NCI-H1105 (cell line): ENCODE data around the gene PRSS23.
"Not testable (repeated sequence)": the region's sequence is repeated elsewhere in the genome, so short reads cannot be mapped to it uniquely, and the experiment has no call there.

ENCODE experiments used
- DNase-seq: peaks from one replicate; lab custom pipeline; 2025; lab: John Stamatoyannopoulos, UW

Gene PRSS23

DNA sequence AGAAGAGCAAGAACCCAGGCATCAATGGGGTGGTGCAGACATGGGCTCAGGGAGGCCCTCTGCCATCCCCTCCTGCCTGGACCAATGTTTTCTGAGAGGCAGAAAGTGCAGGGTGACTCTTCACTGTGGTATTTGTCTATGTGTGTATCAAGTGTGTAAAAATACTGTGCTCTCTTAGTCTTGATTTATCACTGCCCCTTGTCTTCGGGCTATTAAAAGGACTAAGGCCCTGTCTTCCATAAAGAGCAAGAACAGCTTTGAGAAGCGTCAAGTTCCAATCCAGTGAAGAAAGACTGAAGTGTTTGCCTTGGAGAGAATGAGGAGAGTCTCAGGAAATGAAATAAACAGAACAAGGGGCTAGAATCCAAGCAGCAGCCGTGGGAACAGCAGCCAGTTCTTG, 14.4 kb downstream of the PRSS23 start:
- no peak for DNase-seq

DNA sequence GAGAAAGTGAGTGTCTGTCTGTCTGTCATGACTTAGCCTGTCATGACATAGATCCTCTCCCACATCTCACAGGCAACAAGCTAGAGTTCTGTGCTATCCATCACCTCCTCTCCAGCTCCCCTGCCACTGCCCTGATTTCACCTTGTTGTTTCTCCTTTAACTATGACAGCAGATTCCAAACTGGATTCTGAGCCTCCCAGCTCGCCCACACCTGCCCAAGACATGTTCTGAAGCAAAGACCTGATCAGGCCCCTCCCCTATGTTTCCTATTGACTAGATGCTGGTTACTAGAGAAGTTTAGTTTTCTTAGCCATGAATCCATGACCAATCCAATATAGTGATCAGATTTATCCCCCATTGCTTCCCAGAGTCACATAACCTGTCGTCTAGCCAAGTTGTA, 15.4 kb downstream of the PRSS23 start:
- DNase-seq: no peak

DNA sequence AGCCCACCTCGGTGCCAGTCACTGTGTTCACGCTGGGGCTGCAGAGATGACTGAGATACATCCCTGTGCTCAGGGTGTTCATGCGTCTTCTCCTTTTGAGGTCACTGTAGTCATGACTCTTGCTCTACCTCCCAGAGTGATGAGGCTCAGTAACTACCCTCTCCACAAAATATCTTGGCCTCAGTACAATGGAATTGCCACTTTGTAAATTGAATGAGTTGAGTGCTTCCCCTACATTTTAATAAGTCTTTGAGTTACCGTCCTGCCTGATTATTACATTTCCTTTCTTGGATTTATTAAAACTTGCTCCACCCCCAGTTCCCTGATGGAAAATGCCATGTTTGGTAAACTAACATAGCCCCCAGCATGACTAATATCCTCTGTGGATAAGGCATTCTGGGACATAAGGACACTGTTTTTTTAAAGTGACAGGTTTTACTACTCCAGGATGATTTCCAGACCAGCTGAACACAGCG, 15.9 kb downstream of the PRSS23 start:
- DNase-seq: no peak

GRCh38 chr11:86818462-86819192, 18.3 kb downstream of the PRSS23 start:
- DNase-seq: peak; percentile 54

DNA sequence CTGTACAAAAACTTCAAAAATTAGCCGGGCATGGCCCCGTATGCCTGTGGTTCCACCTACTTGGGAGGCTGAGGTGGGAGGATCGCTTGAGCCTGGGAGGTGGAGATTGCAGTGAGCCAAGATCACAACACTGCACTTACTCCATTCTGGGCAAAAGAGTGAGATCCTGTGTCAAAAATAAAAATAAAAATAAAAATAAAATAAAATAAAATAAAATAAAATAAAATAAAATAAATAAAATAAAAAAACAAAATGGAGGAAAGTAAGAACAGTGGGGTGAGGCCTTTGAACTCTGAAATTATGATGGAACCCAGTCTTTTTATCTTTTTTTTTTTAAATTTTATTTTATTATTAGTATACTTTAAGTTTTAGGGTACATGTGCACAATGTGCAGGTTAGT, 23.8 kb downstream of the PRSS23 start:
- not testable (repeated sequence) for DNase-seq

GRCh38 chr11:86834376-86834775, 34.0 kb downstream of the PRSS23 start:
- DNase-seq: not testable (repeated sequence)

DNA sequence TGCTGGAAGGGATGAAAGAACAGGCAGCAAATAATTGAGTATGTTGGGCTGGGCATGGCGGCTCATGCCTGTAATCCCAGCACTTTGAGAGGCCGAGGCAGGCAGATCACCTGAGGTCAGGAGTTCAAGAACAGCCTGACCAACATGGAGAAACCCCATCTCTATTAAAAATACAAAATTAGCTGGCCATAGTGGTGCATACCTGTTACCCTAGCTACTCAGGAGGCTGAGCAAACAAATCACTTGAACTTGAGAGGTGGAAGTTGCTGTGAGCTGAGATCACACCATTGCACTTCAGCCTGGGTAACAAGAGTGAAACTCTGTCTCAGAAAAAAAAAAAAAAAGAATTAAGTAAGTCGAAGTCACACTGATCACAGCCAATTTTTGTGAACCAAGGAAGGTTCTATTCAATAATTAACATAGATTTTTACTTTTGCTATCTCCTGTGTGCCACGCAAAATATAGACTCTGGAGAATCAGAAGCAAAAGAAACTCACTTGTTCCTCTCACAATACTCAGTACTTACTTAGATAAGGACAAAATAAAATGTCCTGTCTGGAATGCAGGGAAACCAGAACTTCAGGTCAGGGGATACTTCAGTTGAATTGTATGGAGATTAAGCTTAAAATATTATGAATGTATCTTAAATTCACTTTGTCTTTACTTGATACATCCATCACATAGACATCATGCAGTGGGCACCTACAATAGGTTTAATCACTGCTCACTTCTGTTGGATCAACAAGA, 44.6 kb downstream of the PRSS23 start:
- DNase-seq: not testable (repeated sequence)

DNA sequence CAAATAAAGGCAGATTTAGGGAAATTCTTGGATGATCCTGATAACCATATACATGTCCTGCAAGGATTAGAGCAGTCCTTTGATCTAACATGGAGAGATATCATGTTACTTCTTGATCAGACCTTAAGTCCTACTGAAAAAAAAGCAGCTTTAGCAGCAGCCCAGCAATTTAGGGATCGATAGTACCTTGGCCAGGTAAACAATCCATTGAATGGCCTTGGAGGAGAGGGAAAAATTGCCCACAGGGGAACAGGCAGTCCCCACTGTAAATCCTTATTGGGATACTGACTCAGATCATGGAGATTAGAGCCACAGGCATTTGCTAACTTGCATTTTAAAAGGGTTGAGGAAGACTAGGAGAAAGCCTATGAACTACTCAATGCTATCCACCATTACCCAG, 47.8 kb downstream of the PRSS23 start:
- DNase-seq: no peak

DNA sequence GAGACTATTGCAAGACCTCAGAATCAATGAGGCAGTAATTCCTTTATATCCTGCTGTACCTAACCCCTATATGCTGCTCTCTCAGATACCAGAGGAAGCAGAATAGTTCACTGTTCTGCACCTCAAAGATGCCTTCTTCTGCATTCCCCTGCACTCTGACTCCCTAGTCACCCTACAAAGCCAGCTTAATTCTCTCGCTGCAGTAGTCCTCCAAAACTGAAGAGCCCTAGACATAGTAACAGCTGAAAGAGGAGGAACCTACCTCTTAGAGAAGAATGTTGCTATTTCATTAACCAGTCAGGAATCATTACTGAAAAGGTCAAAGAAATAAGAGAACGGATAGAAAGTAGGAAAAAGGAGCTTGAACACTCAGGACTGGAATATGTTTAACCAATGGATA, 49.3 kb downstream of the PRSS23 start:
- DNase-seq: no peak
